Dermis blood vessel endothelial cell (primary cell): ENCODE results near the gene LNX1. TPM values are rescaled to one million over a fixed set of nuclear protein-coding genes. Genes with fewer than 3 reads are reported as not detected.
A peak's percentile ranks its signal among the peaks of the same experiment; 100 is the strongest.
"Not testable (repeated sequence)": the region's sequence is repeated elsewhere in the genome, so short reads cannot be mapped to it uniquely, and the experiment has no call there.

Experiments used
- DNase-seq: peaks from one replicate; pipeline ENCODE4 v3.0.0; 2010
- total RNA-seq: library from RNA; depleted of rRNA; stranded (reverse); fragments of >200 nt; gene quantifications from 2 replicates; pipeline ENCODE4 v1.2.3, GENCODE V29; 2014

Gene LNX1
- total RNA-seq, 1 donor from 2014 or later = 3.1 TPM

DNA sequence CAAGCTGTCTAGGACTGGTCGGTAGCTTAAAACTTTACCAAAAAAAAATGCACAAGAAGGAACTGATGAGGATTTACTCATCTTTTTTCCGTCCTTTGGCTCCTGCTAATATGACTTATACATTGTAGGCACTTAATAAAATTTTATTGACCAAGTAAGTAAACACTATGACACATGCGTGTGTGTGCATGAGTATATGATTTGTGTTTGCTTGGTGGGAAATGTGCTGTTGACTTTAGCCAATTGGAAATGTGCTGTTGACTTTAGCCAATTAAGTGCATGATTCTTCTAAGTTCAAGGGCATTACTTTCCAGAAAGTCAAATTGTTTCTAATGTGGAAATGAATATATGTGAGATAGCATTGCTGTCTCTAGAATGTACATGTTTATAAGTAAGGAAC lies 135.5 kb downstream of the LNX1 start:
- DNase-seq = no peak

DNA sequence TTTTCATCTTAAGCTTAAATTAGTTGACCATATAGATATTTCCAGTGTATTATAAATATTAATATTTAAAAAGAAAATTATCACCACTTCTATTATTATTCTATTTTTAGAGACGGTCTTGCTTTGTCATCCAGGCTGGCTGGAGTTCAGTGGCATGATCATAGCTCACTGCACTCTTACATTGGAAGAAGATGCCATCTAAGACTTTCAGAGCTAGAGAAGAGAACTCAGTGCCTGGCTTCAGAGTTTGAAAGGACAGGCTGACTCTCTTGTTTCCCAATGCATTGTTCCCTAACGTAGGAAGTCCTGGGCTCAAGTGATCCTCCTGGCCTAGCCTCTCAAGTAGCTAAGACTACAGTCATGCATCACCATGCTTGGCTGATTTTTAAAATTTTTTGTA lies 137.9 kb downstream of the LNX1 start:
- no peak for DNase-seq

DNA sequence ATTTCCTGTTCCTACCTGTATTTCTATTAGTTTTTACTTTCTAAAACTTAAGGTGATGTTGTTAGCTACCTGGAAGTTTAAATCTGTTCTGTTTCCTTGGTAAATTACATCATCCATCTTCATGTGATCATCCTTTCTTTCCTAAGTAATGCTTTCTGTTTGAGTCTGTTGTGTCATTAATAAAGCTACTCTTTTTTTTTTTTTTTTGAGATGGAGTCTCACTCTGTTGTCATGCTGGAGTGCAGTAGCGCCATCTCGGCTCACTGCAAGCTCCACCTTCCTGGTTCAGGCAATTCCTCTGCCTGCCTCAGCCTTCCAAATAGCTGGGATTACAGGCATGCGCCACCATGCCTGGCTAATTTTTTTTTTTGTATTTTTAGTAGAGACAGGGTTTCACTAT lies 140.5 kb downstream of the LNX1 start:
- DNase-seq = no peak

DNA sequence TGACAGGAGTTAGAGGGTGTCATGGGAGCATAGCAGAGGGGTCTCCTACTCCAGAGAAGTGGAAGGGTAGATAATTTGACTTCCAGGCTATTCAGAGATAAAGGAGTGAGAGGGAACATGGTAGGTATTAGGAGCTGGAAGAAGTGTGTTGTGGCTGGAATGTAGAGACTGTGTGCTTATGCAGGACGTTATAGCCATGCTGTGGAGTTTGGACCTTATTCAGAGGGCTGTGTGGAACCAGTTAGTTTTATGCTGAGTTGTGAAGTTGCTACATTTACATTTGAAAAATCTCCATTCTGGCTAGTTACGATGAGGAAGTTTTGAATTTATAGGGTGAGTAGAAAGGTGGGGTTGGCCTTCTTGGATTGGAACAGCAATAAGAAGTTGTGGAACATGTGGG lies 146.3 kb downstream of the LNX1 start:
- no peak for DNase-seq

DNA sequence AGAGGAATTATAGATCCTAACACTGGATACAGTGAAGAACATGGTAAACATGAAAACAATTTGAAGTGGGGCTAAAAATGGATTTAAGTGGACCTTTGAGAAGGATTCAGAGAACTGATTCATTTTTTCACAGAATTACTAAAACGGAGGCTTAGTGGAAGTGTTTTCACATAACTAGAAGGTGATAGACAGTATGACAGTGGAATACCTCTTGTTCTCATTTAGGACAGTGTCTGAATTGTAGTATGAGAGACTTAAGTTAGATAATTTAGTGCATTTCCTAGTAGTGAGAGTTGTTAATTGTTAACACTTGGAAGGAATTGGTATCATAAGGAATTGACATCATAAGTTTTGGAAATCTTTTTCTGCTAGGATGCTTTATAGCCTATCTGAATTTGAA lies 149.7 kb downstream of the LNX1 start:
- no peak for DNase-seq

DNA sequence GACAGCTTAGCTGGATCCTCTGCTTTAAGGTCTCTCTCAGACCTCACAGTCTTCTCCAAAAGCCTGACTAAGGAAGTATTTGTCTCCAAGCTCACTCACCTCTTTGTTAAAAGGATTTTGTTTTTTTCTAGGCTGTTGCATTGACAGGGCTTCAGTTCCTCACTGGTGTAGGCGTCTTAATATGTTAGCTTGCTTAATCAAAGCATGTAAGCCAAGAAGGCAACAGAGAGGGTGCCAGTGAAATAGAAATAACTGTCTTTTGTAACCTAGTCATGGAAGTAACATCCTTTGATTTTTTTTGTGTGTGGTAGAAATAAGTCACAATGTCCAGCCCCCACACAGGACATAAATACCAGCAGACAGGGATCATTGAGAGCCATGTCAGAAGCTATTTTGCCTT lies 155.0 kb downstream of the LNX1 start:
- no peak for DNase-seq

DNA sequence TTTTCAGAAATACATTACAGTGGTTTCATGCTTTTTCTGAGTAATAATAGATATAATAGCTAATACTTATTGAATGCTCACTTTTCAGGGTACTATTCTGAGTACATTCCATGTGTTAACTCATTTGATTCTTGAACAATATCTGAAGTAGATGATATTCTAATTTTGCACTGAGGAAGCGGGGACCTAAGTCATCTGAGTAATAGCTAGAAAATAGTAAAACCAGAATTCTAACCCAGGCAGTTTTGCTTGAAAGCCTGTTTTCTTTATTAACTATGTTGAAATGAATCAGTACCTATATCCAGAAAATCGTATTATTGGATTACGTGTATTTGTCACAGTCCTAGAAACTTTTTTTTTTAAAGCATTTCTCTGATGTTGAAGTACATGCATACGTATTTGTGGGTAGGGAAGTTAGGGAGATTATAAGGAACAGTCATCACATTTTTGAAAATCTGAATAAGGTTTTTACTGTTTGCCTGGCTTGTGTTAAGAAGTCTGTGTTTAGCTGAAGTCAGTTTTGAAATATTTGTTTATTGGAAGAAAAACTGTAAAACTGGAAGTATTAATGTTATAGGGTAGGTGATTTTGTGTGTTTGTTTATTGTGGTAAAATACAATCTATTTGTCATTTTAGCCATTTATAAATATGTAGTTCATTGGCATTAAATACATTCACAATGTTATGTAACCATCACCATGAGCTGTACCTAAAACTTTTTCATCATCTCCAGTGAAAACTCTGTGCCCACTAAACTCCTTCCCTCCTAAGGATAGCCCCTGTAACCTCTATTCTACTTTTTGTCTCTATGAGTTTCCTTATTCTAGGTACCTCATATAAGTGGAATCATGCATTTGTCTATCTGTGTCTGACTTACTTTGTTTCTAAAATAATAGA lies 158.5 kb downstream of the LNX1 start:
- DNase-seq = no peak

DNA sequence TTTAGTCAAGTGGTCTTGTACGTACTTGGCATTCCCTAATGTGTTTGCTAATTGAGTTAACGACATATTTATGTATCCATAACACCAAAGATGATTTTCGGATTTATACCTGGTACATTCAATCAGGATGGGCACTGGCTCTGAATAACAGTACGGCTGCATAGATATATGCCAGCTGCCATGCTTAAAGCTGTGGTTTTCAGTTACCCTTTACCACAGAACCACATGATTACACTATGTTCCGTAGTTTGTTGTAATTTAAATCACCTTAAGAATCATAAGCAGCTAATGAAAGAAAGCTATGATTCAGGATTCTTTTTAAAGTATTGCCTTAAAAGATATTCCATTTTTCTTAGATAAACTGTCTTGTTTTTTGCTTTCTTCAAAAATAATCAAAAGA lies 160.2 kb downstream of the LNX1 start:
- no peak for DNase-seq

DNA sequence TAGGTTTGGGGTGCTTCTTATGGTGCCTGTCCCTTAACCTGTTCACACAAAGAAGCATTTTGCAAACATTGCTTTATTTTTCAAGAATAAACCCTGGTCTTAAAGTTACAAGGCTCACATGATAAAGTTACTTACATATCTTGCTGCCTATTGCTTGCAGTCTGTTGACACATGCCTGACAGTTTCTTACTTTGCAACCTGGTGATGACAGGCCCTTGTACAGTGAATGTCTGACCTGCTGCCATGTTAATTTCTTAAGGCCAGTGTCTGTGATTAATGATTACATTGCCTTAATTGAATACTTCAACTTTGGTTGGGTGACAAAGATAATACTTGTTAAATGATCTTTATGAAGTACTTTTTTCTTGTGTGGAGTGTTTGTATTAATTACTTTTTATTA lies 163.9 kb downstream of the LNX1 start:
- DNase-seq = no peak

DNA sequence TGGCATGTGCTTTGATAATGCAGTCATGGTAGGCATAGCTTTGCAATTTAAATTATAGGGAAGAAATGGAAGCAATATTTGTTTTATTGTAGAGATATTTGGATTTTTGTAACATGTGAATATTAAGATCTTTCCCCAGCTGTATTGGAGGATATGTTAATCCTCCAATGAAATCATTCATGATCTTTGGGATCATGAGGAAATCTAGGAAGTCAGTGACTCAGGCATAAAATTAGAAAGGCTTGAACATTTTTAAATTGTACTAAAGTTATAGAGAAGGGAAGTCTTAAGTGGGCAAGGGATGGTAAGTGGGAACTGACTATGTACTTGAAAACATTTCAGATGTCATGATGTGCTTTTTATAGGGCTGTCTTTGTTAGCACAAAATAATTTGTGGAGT lies 167.0 kb downstream of the LNX1 start:
- peak; percentile 23 for DNase-seq

DNA sequence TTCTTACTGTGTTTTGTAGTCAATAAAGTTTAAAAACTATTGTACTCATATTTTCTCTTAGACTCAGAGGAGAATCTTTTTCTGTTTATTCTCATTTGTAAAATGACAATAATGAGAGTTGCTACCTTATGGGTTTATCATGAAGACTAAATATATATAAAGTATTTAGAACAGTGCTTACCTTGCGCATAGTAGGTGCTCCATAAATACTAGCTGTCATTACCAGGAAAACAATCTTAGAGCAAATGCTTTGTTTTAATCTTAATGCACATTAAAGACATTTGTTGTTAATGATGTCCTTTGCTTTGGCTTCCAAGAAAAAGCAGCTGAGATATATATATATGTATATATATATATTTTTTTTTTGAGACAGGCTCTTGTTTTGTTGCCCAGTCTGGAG lies 168.9 kb downstream of the LNX1 start:
- no peak for DNase-seq

DNA sequence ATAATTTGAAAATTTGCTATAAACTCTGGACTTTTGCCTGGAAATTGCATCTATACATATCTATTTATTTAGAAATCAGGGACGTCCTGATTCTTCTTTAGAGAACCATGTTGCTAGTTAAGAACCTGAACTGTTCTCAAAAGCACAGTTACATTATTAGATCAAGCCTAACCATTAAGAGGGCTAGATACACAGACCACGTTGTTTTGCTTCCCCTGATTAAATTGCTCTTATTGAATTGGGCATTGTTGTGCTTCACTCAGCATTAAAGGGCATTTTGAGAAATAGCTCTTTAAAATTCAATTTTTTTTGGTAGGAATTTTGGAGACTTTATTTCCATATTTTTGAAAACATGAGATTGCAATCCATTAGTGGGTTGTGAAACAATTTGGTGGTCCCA lies 169.5 kb downstream of the LNX1 start:
- no peak for DNase-seq

DNA sequence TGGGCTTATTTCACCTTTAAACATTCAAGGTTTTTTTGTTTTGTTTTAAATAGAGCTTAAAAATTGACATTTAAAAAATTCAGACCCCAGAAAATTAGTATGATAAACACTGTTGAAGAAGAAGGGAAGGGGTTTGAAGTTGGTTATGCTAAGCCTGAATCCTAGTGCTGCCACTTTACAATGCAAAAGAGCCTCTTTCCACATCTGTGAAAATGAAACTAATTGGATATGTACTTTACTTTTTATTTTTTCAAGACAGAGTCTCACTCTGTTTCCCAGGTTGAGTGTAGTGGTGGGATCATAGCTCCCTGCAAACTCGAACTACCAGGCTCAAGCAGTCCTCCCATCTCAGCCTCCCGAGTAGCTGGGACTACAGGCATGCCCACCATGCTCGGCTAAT lies 172.1 kb downstream of the LNX1 start:
- no peak for DNase-seq

DNA sequence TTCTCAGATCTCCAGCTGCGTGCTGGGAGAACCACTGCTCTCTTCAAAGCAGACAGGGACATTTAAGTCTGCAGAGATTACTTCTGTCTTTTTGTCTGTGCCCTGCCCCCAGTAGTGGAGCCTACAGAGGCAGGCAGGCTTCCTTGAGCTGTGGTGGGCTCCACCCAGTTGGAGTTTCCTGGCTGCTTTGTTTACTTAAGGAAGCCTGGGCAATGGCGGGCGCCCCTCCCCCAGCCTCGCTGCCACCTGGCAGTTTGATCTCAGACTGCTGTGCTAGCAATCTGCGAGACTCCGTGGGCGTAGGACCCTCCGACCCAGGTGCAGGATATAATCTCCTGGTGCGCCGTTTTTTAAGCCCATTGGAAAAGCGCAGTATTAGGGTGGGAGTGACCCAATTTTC lies 181.8 kb downstream of the LNX1 start:
- not testable (repeated sequence) for DNase-seq

Other genes with a start within 250 kb of the LNX1 start
- 20.4 and 28.1 TPM in 2 replicates for gene SCFD2, start 225.4 kb downstream of the LNX1 start, total RNA-seq
- 51.5 and 60.4 TPM in 2 replicates for gene FIP1L1, start 213.8 kb downstream of the LNX1 start, total RNA-seq